H7 (cell line): ENCODE measurements around the gene RAB20. TPM values are rescaled to one million over a fixed set of nuclear protein-coding genes. Genes with fewer than 3 reads are reported as not detected.

Experiments used
- DNase-seq: peaks from one replicate; pipeline ENCODE4 v3.0.0; 2012
- H3K27me3 ChIP-seq: 2 replicates; pipeline ENCODE4 v1.6.0; 2011; ENCODE audit warnings: mild to moderate bottlenecking, low read length; ENCODE audit not compliant: control insufficient read depth, insufficient read depth
- H3K36me3 ChIP-seq: replicated peaks from 2 replicates; pipeline ENCODE4 v1.5.1; 2011; ENCODE audit warnings: low read length; ENCODE audit not compliant: control insufficient read depth, insufficient read depth
- H3K4me3 ChIP-seq: 2 replicates; pipeline ENCODE4 v1.5.1; 2011; ENCODE audit warnings: low read depth, mild to moderate bottlenecking, control low read depth, low read length, moderate library complexity; ENCODE audit not compliant: insufficient read depth
- total RNA-seq: library from RNA; depleted of rRNA; stranded (reverse); fragments of >200 nt; shearing (Covaris generic); gene quantifications from 2 replicates; pipeline ENCODE4 v1.2.3, GENCODE V29; 2014

RAB20 gene
- total RNA-seq, 1 experiment from 2014 or later: 20.8 TPM

DNA sequence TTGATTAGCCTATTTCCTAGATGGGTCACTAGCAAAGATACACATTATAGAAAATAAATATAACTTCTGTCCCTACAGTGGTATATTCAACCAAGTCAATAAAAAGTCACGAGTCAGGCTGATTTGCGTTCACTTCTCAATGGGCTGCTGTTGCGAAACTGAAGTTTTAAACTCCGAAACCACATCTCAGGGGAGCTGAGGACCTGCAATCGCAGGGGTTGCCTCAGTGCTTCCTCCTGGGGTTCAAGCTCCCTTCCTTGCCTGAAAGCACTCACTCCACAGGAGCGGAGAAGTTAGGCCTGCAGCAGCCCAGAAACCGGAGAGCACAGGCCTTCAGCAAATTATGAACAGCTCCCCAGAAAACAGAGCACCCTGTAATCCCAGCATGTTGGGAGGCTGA lies 39.6 kb downstream of the RAB20 start:
- H3K27me3 ChIP-seq: no peaks in the 10 kb centered on the region
- H3K36me3 ChIP-seq: peaks cover 2% of the 10 kb centered on the region; the same call in 1 of the 2 replicates
- no peak overlapping the region for H3K4me3 ChIP-seq

DNA sequence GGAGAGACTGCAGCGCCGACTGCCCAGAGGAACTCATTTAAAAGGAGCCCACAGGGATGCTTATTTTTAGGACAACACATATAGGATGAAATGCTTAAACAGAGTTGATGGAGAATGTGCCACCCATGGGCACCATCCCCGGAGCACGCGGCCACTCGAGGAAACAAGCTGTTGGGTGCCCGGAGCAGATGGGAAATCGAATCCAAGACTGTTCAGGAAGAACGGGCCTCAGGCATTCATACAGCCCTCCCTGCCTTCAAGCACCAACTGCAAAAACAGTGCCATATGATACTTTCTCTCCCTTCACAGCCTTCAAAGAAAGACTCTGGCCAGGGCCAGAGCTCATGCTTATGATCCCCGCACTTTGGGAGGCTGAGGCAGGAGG lies 40.2 kb downstream of the RAB20 start:
- DNase-seq: no peak
- Histone ChIP-seq H3K36me3 (peaks cover 2% of the 10 kb centered on the region; the same call in 1 of the 2 replicates), H3K4me3 (no peak overlapping the region), H3K27me3 (no peaks in the 10 kb centered on the region)

More for the DNA sequence above, 39.6 kb downstream of the RAB20 start:
- DNase-seq: no peak

DNA sequence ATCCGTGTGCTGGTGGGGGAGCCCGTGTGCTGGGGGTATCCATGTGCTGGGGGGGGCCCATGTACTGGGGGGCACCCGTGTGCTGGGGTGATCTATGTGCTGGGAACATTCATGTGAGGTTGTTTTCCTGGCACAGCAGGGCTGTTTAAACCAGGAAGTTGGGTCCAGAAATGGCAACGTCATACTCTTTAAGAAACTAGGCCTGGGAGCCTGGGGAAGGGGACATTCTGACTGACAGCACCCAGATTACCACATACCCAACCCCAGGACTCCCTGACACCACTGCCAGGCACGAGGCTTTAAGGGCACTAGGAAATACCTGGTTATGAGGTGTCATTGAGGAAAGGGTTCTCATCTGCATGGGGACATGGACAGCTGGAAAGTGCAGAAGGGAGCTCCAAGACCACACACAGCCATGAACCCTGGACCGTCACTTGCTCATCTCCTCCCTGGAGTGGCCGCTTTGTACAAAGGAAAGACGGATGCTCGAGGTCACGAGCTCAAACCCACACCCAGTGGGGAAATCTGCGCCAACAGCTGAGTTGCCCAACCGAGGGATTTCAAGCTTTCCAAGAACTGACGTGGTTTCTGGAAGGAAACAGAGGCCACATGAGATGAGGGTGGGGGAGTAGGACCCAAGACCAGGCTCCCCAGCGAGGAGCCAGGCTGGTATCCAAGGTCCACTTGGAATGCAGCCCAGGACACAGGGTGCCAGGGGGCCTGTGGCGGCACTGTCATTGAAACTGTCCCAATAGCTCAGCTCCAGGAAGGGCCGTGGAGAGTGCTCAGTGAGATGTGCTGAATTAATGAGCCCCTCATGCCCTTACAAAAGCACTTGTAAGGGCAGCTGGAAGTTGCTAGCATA lies 40.9 kb downstream of the RAB20 start:
- Histone ChIP-seq H3K36me3 (peaks cover 2% of the 10 kb centered on the region; the same call in 1 of the 2 replicates), H3K27me3 (no peaks in the 10 kb centered on the region), H3K4me3 (no peak overlapping the region)
- DNase-seq: no peak

DNA sequence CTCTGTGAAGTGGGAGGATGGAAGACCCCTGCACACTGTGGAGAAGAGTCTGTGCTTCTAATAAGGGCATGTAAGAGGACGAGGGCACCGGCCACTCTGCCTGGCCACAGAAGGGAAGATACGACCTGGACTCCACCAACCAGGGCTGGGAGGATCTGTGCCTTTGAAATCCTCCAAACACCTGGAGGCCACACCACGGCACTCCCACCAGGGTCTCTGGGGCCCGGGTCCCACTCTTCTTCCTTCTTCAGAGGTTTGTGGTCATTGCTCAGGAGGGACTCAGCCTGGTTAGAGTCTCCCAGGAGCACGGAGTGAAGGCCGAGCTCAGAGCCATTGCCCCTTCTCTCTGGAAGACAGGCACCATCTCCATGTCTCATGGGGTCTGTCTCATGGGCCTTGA lies 42.0 kb downstream of the RAB20 start:
- no peak overlapping the region for H3K4me3 ChIP-seq
- peaks cover 2% of the 10 kb centered on the region; the same call in 1 of the 2 replicates for H3K36me3 ChIP-seq
- no peaks in the 10 kb centered on the region for H3K27me3 ChIP-seq
- DNase-seq: no peak

- H3K4me3 ChIP-seq: no peak overlapping the region
- H3K27me3 ChIP-seq: no peaks in the 10 kb centered on the region
- H3K36me3 ChIP-seq: peaks cover 2% of the 10 kb centered on the region; the same call in 1 of the 2 replicates
- DNase-seq: no peak
Observed at GRCh38 chr13:110519046-110519445, 42.5 kb downstream of the RAB20 start.

- no peak overlapping the region for H3K4me3 ChIP-seq
- DNase-seq: no peak
- no peaks in the 10 kb centered on the region for H3K27me3 ChIP-seq
- H3K36me3 ChIP-seq: peaks cover 2% of the 10 kb centered on the region; the same call in 1 of the 2 replicates
Observed at GRCh38 chr13:110518571-110518970, 43.0 kb downstream of the RAB20 start.

- Histone ChIP-seq H3K27me3 (no peaks in the 10 kb centered on the region), H3K36me3 (peaks cover 2% of the 10 kb centered on the region; the same call in 1 of the 2 replicates), H3K4me3 (no peak overlapping the region)
- DNase-seq: no peak
Observed at GRCh38 chr13:110518226-110518525, 43.3 kb downstream of the RAB20 start.

DNA sequence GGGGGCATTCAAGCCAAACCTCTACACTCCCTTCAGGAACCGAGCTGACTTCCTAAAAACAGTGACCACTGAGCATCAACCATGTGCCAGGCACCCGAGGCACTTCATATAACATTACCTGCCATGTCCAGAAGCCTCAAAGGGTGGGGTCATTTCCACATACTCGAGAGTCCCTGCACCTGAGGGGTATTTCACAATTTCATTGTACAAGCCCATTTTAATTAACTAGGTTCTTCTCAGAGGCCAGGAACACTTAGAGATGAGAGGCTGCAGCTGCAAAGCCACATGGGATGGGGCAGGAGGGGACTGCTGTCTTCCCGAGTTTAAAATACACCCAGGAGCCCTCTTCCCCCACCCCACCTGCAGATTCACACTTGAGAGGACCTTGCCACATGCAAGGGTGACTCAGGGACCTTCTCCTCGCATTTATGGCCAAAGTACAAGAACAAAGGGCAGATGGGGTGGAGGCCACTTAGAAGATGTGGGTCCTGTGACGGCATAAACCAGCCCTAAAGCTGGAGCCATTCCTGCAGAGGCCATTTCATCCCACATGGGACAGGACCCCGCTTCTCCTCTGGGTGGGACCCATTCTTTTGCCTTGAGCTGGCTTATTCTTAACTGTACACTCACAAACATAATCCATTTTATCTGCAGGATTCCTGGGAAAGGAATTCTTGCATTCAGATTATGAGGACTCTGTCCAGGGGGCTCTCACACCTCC lies 43.9 kb downstream of the RAB20 start:
- Histone ChIP-seq H3K36me3 (peaks cover 2% of the 10 kb centered on the region), H3K27me3 (no peaks in the 10 kb centered on the region), H3K4me3 (no peak overlapping the region)
- no peak for DNase-seq

GRCh38 chr13:110516500-110516899 lies 45.0 kb downstream of the RAB20 start:
- H3K36me3 ChIP-seq: peaks cover 5% of the 10 kb centered on the region
- H3K27me3 ChIP-seq: no peaks in the 10 kb centered on the region
- DNase-seq: no peak
- H3K4me3 ChIP-seq: no peak overlapping the region

DNA sequence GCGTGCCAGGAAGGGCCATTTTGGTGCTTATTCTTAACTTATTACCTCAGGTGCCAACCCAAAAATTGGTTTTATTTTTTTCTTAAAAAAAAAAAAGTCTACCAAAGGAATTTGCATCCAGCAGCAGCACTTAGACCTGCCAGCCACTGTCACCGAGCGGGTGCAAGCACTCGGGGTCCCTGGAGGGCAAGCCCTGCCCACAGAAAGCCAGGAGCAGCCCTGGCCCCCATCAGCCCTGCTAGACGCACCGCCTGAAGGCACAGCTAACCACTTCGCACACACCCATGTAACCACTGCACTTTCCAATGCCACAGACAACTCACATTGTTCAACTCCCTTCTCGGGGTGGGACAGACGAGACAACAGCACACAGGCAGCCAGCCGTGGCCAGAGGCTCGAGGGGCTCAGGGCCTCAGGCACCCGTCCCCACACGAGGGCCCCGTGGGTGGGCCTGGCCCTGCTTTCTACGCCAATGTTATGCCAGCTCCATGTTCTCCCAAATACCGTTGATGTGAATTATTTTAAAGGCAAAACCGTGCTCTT lies 49.3 kb downstream of the RAB20 start:
- Histone ChIP-seq H3K4me3 (no peak overlapping the region), H3K36me3 (peaks cover 12% of the 10 kb centered on the region), H3K27me3 (no peaks in the 10 kb centered on the region)
- DNase-seq: no peak

DNA sequence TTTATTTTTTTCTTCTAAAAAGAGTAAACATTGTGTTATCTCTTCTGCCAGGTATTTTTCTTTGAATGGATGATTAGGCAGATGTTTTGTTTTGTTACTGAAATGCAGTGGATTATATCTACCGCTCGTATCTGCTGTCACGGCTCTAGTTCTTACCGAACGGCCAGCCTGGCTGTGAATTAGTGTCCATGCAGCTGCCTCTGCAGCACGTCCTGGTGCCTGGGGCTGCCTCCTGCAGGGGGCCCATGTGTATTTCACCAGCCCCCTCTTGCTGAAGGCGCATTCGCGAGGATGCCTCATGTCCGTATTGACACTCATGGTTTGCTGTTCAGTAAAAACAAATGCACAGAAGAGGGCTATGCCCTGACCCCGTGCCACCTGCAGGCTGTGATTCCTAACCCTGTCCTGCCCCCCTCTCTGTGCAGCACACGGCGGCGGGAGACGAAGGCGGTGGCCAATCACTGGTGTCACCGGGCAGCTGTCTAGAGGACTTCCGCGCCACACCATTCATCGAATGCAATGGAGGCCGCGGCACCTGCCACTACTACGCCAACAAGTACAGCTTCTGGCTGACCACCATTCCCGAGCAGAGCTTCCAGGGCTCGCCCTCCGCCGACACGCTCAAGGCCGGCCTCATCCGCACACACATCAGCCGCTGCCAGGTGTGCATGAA lies 49.9 kb downstream of the RAB20 start:
- no peak for DNase-seq

GRCh38 chr13:110509971-110510786 lies 51.3 kb downstream of the RAB20 start:
- Histone ChIP-seq H3K4me3 (no peak overlapping the region), H3K27me3 (no peaks in the 10 kb centered on the region), H3K36me3 (peaks cover 16% of the 10 kb centered on the region)
- DNase-seq: no peak

More for the DNA sequence above, 49.9 kb downstream of the RAB20 start:
- Histone ChIP-seq H3K36me3 (peaks cover 12% of the 10 kb centered on the region), H3K4me3 (no peak overlapping the region), H3K27me3 (no peaks in the 10 kb centered on the region)

DNA sequence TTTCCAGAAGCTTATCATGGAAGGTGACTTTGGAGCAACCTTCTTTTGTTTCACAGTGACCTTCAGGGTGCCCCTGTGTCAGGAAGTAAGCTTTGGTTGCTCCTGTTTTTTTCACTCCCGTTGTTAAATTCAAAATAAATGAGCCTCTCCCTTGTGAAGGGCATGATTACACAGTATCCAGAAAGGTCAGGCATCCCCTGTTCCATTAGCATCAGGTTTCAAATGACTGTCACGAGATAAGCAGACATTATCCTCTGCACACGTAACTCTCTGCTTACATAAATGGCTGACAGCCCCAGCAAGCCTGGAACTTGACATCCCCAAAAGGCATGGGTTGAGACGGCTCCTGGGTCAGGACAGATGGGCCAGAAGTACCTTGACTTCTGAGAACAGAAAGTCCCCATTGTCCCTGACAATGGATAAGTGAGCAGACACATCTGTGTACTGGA lies 52.0 kb downstream of the RAB20 start:
- no peak for DNase-seq
- Histone ChIP-seq H3K4me3 (no peak overlapping the region), H3K27me3 (no peaks in the 10 kb centered on the region), H3K36me3 (peaks cover 16% of the 10 kb centered on the region)
